Mucosa of rectum (tissue), 2 donors: ENCODE measurements around the gene CNNM1.
A peak's percentile ranks its signal among the peaks of the same experiment; 100 is the strongest.

ENCODE experiments used
- H3K27ac ChIP-seq, 2 donors: one replicate each; pipeline ENCODE4 v1.7.0; 2013; ENCODE audit warnings: inconsistent platforms in 2 of 2, low read depth in 2 of 2, low read length in 2 of 2
- H3K27me3 ChIP-seq, 2 donors: one replicate each; pipeline ENCODE4 v1.7.0; 2013; ENCODE audit warnings: low read length in 2 of 2; ENCODE audit not compliant: control insufficient read depth in 2 of 2, insufficient read depth in 2 of 2
- H3K36me3 ChIP-seq, 2 donors: one replicate each; pipeline ENCODE4 v1.7.0; 2013; ENCODE audit warnings: low read length in 2 of 2; ENCODE audit not compliant: control insufficient read depth in 2 of 2, insufficient read depth in 2 of 2
- H3K4me1 ChIP-seq, 2 donors: one replicate each; pipeline ENCODE4 v1.7.0; 2013; ENCODE audit warnings: low read length in 2 of 2, mild to moderate bottlenecking in 1 of 2; ENCODE audit not compliant: control insufficient read depth in 2 of 2, insufficient read depth in 2 of 2
- H3K4me3 ChIP-seq, 2 donors: one replicate each; pipeline ENCODE4 v1.7.0; 2013; ENCODE audit warnings: low read length in 2 of 2
- H3K9ac ChIP-seq, 2 donors: one replicate each; pipeline ENCODE4 v1.7.0; 2013; ENCODE audit warnings: low read length in 2 of 2, low read depth in 1 of 2, mild to moderate bottlenecking in 1 of 2
- H3K9me3 ChIP-seq, 2 donors: one replicate each; pipeline ENCODE4 v1.7.0; 2013; ENCODE audit warnings: low read length in 2 of 2; ENCODE audit not compliant: control insufficient read depth in 2 of 2
- donor health status: healthy.
- donor health status: Normal muscosa, but diverticular disease.

Gene CNNM1

GRCh38 chr10:99432881-99433280 lies 103.7 kb downstream of the CNNM1 start:
- Histone ChIP-seq H3K4me1 (peaks cover 18 to 24% of the 10 kb centered on the region in 2 donors), H3K27me3 (no peaks in the 10 kb centered on the region), H3K9me3 (no peaks in the 10 kb centered on the region), H3K9ac (no peak overlapping the region), H3K27ac (no peak overlapping the region), H3K36me3 (no peaks in the 10 kb centered on the region), H3K4me3 (no peak overlapping the region)

- peaks cover 18 to 24% of the 10 kb centered on the region in 2 donors for H3K4me1 ChIP-seq
- no peaks in the 10 kb centered on the region for H3K9me3 ChIP-seq
- H3K9ac ChIP-seq = no peak overlapping the region
- no peaks in the 10 kb centered on the region for H3K36me3 ChIP-seq
- H3K27me3 ChIP-seq = no peaks in the 10 kb centered on the region
- H3K27ac ChIP-seq = no peak overlapping the region
- H3K4me3 ChIP-seq = no peak overlapping the region
These were observed 104.3 kb downstream of the CNNM1 start for GRCh38 chr10:99433378-99434020.

GRCh38 chr10:99435986-99436638 lies 107.0 kb downstream of the CNNM1 start:
- H3K27ac ChIP-seq = peak overlapping the region in 1 of 2 donors; percentile 62
- H3K27me3 ChIP-seq = no peaks in the 10 kb centered on the region

DNA sequence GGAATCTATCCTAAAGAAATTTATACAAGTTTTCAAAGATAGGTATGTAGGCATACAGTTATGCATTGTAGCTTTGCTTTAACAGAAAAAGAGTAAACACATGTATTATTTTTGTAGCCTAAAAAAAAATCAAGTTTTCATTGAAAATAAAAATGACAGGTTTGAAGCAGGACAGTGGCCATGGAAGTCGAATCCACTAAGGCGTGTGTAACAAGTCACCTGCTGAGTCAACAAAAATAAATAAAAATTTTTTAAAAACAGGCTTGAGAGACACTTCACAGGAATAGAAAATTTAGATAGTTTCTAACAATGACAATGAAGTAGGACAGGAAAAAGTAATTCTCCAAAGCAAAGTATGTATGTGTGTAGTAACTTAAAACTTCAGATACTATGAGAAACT lies 109.7 kb downstream of the CNNM1 start:
- Histone ChIP-seq H3K4me1 (peaks cover 0 to 4% of the 10 kb centered on the region in 2 donors), H3K27me3 (no peaks in the 10 kb centered on the region)

More at GRCh38 chr10:99435986-99436638, 107.0 kb downstream of the CNNM1 start:
- Histone ChIP-seq H3K9me3 (no peaks in the 10 kb centered on the region), H3K4me3 (no peak overlapping the region), H3K36me3 (no peaks in the 10 kb centered on the region), H3K9ac (peak overlapping the region in 1 of 2 donors; percentile 20), H3K4me1 (peaks cover 7 to 11% of the 10 kb centered on the region in 2 donors)

DNA sequence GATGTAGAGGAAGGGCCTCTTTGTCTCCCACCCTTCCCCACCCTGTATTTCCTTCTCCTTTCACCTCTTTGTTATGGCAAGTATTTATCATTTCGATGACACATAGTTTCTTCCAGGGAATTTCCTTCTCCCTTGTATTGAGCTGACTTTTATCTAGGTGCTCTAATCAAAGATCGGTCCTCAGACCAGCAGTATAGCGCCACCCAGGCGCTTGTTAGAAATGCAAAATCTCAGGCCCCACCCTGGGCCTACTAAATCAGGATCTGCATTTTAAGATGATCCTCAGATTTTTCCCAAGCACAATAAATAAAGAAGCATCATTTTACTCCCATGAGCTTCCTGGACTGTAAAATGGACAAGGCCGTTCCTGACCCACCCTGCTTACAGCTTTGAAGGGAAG lies 113.2 kb downstream of the CNNM1 start:
- H3K4me3 ChIP-seq = no peak overlapping the region
- no peak overlapping the region for H3K27ac ChIP-seq
- no peaks in the 10 kb centered on the region for H3K36me3 ChIP-seq
- H3K27me3 ChIP-seq = no peaks in the 10 kb centered on the region
- no peaks in the 10 kb centered on the region for H3K4me1 ChIP-seq
- H3K9me3 ChIP-seq = no peaks in the 10 kb centered on the region
- no peak overlapping the region for H3K9ac ChIP-seq

More for the DNA sequence above, 109.7 kb downstream of the CNNM1 start:
- Histone ChIP-seq H3K36me3 (no peaks in the 10 kb centered on the region), H3K27ac (no peak overlapping the region), H3K9ac (no peak overlapping the region), H3K9me3 (no peaks in the 10 kb centered on the region), H3K4me3 (no peak overlapping the region)

DNA sequence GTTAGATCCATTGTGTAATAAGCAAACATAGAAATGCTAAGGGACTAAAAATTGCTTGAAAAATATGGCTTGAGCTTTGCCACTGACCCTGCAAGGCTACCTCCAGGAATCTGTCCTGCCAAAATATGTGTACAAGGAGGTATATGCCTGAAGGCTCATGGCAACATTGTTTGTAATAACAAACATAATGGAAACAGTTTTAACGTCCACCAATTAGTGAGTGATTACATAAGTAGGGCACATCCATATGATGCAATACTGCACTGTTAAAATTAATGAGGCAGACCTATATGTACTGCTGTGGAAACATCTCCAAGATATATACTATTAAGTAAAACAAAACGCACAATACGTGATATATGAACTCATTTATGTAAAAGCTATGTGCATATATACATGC lies 114.3 kb downstream of the CNNM1 start:
- Histone ChIP-seq H3K9ac (no peak overlapping the region), H3K36me3 (no peaks in the 10 kb centered on the region)

More for the DNA sequence above, 114.3 kb downstream of the CNNM1 start:
- no peak overlapping the region for H3K27ac ChIP-seq
- no peaks in the 10 kb centered on the region for H3K9me3 ChIP-seq
- no peak overlapping the region for H3K4me3 ChIP-seq
- no peaks in the 10 kb centered on the region for H3K4me1 ChIP-seq
- H3K27me3 ChIP-seq = peaks cover 0 to under 1% of the 10 kb centered on the region in 2 donors
